DND-41 (cell line): ENCODE measurements around the gene BAG3.
"Not testable (repeated sequence)": the region's sequence is repeated elsewhere in the genome, so short reads cannot be mapped to it uniquely, and the experiment has no call there.

Source experiments
- ATAC-seq: fragments of 200-7000 bp; cut with Tn5 transposase; 3 replicates; pipeline ENCODE4 v1.9.1; 2021; ENCODE audit warnings: low read depth; ENCODE audit not compliant: insufficient read depth
- DNase-seq: peaks from one replicate; pipeline ENCODE4 v3.0.0-alpha.2; 2020
- H2AFZ ChIP-seq: 2 replicates; pipeline ENCODE4 v1.6.0; 2012; ENCODE audit warnings: low read depth, low read length
- H3K27ac ChIP-seq: 2 replicates; pipeline ENCODE4 v1.5.1; 2012; ENCODE audit warnings: low read length, inconsistent platforms
- H3K27me3 ChIP-seq: fragments of 200-600 bp; sonication (generic); 2 replicates; pipeline ENCODE4 v1.6.0; 2012; ENCODE audit warnings: low read length, mild to moderate bottlenecking, inconsistent platforms; ENCODE audit not compliant: insufficient read depth, poor library complexity
- H3K36me3 ChIP-seq: 2 replicates; pipeline ENCODE4 v1.5.1; 2012; ENCODE audit warnings: low read length, inconsistent platforms; ENCODE audit not compliant: insufficient read depth
- H3K4me1 ChIP-seq: 2 replicates; pipeline ENCODE4 v1.5.1; 2012; ENCODE audit warnings: mild to moderate bottlenecking, low read length; ENCODE audit not compliant: insufficient read depth
- H3K4me2 ChIP-seq: 2 replicates; pipeline ENCODE4 v1.6.0; 2012; ENCODE audit warnings: mild to moderate bottlenecking, moderate library complexity, low read length, inconsistent platforms; ENCODE audit not compliant: insufficient read depth
- H3K4me3 ChIP-seq, 2 experiments: fragments of 200-600 bp in 1 of 2; shearing (Covaris generic) in 1 of 2; 2 replicates each; pipeline ENCODE4 v1.5.1; 2012 to 2016; ENCODE audit warnings: inconsistent platforms in 2 of 2, low read length in 2 of 2, mild to moderate bottlenecking in 2 of 2, low read depth in 1 of 2, moderate library complexity in 1 of 2
- H3K79me2 ChIP-seq: 2 replicates; pipeline ENCODE4 v1.6.0; 2012; ENCODE audit warnings: low read length, inconsistent platforms; ENCODE audit not compliant: insufficient read depth
- H3K9ac ChIP-seq: 2 replicates; pipeline ENCODE4 v1.6.0; 2012; ENCODE audit warnings: low read depth, mild to moderate bottlenecking, inconsistent platforms, low read length, moderate library complexity
- H3K9me3 ChIP-seq: 2 replicates; pipeline ENCODE4 v1.5.1; 2012; ENCODE audit warnings: low read length, moderate library complexity, mild to moderate bottlenecking, inconsistent platforms; ENCODE audit not compliant: insufficient read depth, severe bottlenecking
- H4K20me1 ChIP-seq: 2 replicates; pipeline ENCODE4 v1.6.0; 2012; ENCODE audit warnings: low read length; ENCODE audit not compliant: insufficient read depth
- CTCF ChIP-seq: IDR thresholded peaks from 2 replicates; pipeline ENCODE4 v1.5.1; 2012; ENCODE audit warnings: borderline replicate concordance, low read length, moderate library complexity, mild to moderate bottlenecking; ENCODE audit not compliant: poor library complexity, severe bottlenecking; ENCODE audit errors: extremely low read depth
- EZH2 ChIP-seq: IDR thresholded peaks from 3 replicates; pipeline ENCODE4 v1.6.1; 2012; ENCODE audit warnings: borderline replicate concordance, low read depth, mild to moderate bottlenecking, moderate library complexity, low read length, inconsistent platforms; ENCODE audit not compliant: severe bottlenecking

The BAG3 gene

GRCh38 chr10:119613741-119614140 lies 37.4 kb upstream of the BAG3 start:
- Histone ChIP-seq H2AFZ (no peak overlapping the region), H3K27ac (no peak overlapping the region)
- ATAC-seq, result no peak

GRCh38 chr10:119614686-119615085 lies 36.5 kb upstream of the BAG3 start:
- Histone ChIP-seq H4K20me1 (no peaks in the 10 kb centered on the region), H3K4me2 (no peak overlapping the region), H3K9me3 (peaks cover 7% of the 10 kb centered on the region), H3K79me2 (no peaks in the 10 kb centered on the region), H3K27ac (no peak overlapping the region), H3K36me3 (no peaks in the 10 kb centered on the region), H3K9ac (no peak overlapping the region), H3K27me3 (no peaks in the 10 kb centered on the region), H3K4me1 (no peaks in the 10 kb centered on the region), H2AFZ (no peak overlapping the region), H3K4me3 (no peak overlapping the region)
- DNase-seq, result no peak
- TF ChIP-seq CTCF (no peak), EZH2 (no peak)
- ATAC-seq, result no peak

More at GRCh38 chr10:119613741-119614140, 37.4 kb upstream of the BAG3 start:
- TF ChIP-seq EZH2 (no peak), CTCF (no peak)
- no peak for DNase-seq
- no peaks in the 10 kb centered on the region for H3K36me3 ChIP-seq
- H3K9ac ChIP-seq, result no peak overlapping the region
- no peak overlapping the region for H3K4me3 ChIP-seq
- H3K9me3 ChIP-seq, result peaks cover 7% of the 10 kb centered on the region
- H3K27me3 ChIP-seq, result no peaks in the 10 kb centered on the region
- H3K79me2 ChIP-seq, result no peaks in the 10 kb centered on the region
- no peaks in the 10 kb centered on the region for H3K4me1 ChIP-seq
- H3K4me2 ChIP-seq, result no peak overlapping the region
- H4K20me1 ChIP-seq, result no peaks in the 10 kb centered on the region

- ATAC-seq, result no peak
- H4K20me1 ChIP-seq, result no peaks in the 10 kb centered on the region
- DNase-seq, result no peak
- H3K27ac ChIP-seq, result no peak overlapping the region
- H3K9ac ChIP-seq, result no peak overlapping the region
- TF ChIP-seq CTCF (no peak), EZH2 (no peak)
- H3K4me1 ChIP-seq, result no peaks in the 10 kb centered on the region
- no peaks in the 10 kb centered on the region for H3K36me3 ChIP-seq
- no peaks in the 10 kb centered on the region for H3K79me2 ChIP-seq
- H3K4me3 ChIP-seq, result no peak overlapping the region
- H3K4me2 ChIP-seq, result no peak overlapping the region
- no peak overlapping the region for H2AFZ ChIP-seq
- H3K9me3 ChIP-seq, result no peaks in the 10 kb centered on the region
- H3K27me3 ChIP-seq, result no peaks in the 10 kb centered on the region
Measured at GRCh38 chr10:119616882-119617570, 34.2 kb upstream of the BAG3 start.

- Histone ChIP-seq H3K9me3 (no peaks in the 10 kb centered on the region), H3K36me3 (no peaks in the 10 kb centered on the region), H3K27ac (no peak overlapping the region), H2AFZ (no peak overlapping the region), H3K4me3 (no peak overlapping the region), H3K79me2 (no peaks in the 10 kb centered on the region), H3K9ac (no peak overlapping the region), H3K27me3 (no peaks in the 10 kb centered on the region), H3K4me2 (no peak overlapping the region), H3K4me1 (no peaks in the 10 kb centered on the region), H4K20me1 (no peaks in the 10 kb centered on the region)
- ATAC-seq (no peak), DNase-seq (no peak)
- TF ChIP-seq EZH2 (no peak), CTCF (no peak)
Measured at GRCh38 chr10:119619215-119619614, 32.0 kb upstream of the BAG3 start.

GRCh38 chr10:119619811-119620210 lies 31.4 kb upstream of the BAG3 start:
- not testable (repeated sequence) for H3K9me3 ChIP-seq, DNase-seq, H3K4me3 ChIP-seq, H3K36me3 ChIP-seq, H3K4me2 ChIP-seq, H3K27me3 ChIP-seq, ATAC-seq, H2AFZ ChIP-seq, H4K20me1 ChIP-seq, H3K4me1 ChIP-seq, H3K9ac ChIP-seq, H3K79me2 ChIP-seq, H3K27ac ChIP-seq
